GM12878 (cell line): ENCODE results near the gene DLX6. TPM values are rescaled to one million over a fixed set of nuclear protein-coding genes. Genes with fewer than 3 reads are reported as not detected.

ENCODE experiments used
- BACH1 ChIP-seq: fragments of 450-650 bp; IDR thresholded peaks from 2 replicates; pipeline ENCODE4 v1.6.1; 2017; ENCODE audit warnings: mild to moderate bottlenecking, borderline replicate concordance
- EGR1 ChIP-seq, 2 experiments: IDR thresholded peaks; 1 replicate in 1 of 2; 2 replicates in 1 of 2; pipeline ENCODE4 v1.6.1; 2011 to 2012; ENCODE audit warnings: low read depth in 2 of 2, low read length in 2 of 2, borderline replicate concordance in 1 of 2, mild to moderate bottlenecking in 1 of 2, moderate library complexity in 1 of 2
- FOS ChIP-seq: IDR thresholded peaks from 3 replicates; pipeline ENCODE4 v1.6.1; 2011; ENCODE audit warnings: borderline replicate concordance; ENCODE audit not compliant: insufficient read length; ENCODE audit errors: extremely low read depth
- NFIC ChIP-seq: IDR thresholded peaks from 2 replicates; pipeline ENCODE4 v1.6.1; 2012; ENCODE audit warnings: low read depth, mild to moderate bottlenecking, inconsistent platforms, low read length, moderate library complexity
- NR2F1 ChIP-seq: fragments of 450-650 bp; conservative IDR thresholded peaks from 2 replicates; pipeline ENCODE4 v1.6.1; 2017; ENCODE audit warnings: mild to moderate bottlenecking
- TAF1 ChIP-seq: IDR thresholded peaks from 2 replicates; pipeline ENCODE4 v1.6.1; 2011; ENCODE audit warnings: mild to moderate bottlenecking, low read depth, low read length, borderline replicate concordance
- ZBTB4 ChIP-seq: fragments of 450-650 bp; formaldehyde crosslinking; IDR thresholded peaks from 2 replicates; pipeline ENCODE4 v1.4.0; 2022; ENCODE audit warnings: mild to moderate bottlenecking, moderate library complexity
- ZNF687 ChIP-seq: fragments of 450-650 bp; IDR thresholded peaks from 2 replicates; pipeline ENCODE4 v1.6.1; 2017; ENCODE audit warnings: mild to moderate bottlenecking, moderate library complexity
- polyA plus RNA-seq, 11 experiments: library from polyadenylated mRNA; depleted of rRNA in 4 of 11; unstranded in 6 of 11; stranded (reverse) in 5 of 11; fragments of >200 nt; fragmentation: Nextera tagmentation in 4 of 11; fragmentation: Illumina TruSeq in 1 of 11; extraction: Ambion mirVana in 4 of 11; extraction: Trizol in 1 of 11; gene quantifications; 1 replicate in 1 of 11; 2 replicates in 10 of 11; pipeline versions ENCODE4 v1.2.1 to v1.2.3, GENCODE V29; 2011 to 2016; ENCODE audit warnings: inconsistent platforms in 2 of 11, missing spikeins in 2 of 11, low read depth in 1 of 11
- total RNA-seq, 4 experiments: library from RNA; depleted of rRNA in 3 of 4; stranded (reverse); fragments of >200 nt in 3 of 4; fragmentation: Illumina TruSeq in 1 of 4; extraction: Trizol in 1 of 4; gene quantifications; 2 replicates each; pipeline versions ENCODE4 v1.2.1 to v1.2.3, GENCODE V29; 2013 to 2021
- TF ChIP-seq, protein P1 (sequence below): fragments of 450-650 bp; IDR thresholded peaks from 2 replicates; pipeline ENCODE4 v1.6.1; 2017; ENCODE audit warnings: mild to moderate bottlenecking, moderate library complexity
- TF ChIP-seq, protein P2 (sequence below): fragments of 450-650 bp; IDR thresholded peaks from 2 replicates; pipeline ENCODE4 v1.6.1; 2016; ENCODE audit warnings: mild to moderate bottlenecking, moderate library complexity, borderline replicate concordance

DLX6 gene
- total and polyA plus RNA-seq, 10 of the 15 experiments (the other 5 are each of a cell fraction or from before 2014, with no cell fraction given): not detected

- TF ChIP-seq, protein P1, sequence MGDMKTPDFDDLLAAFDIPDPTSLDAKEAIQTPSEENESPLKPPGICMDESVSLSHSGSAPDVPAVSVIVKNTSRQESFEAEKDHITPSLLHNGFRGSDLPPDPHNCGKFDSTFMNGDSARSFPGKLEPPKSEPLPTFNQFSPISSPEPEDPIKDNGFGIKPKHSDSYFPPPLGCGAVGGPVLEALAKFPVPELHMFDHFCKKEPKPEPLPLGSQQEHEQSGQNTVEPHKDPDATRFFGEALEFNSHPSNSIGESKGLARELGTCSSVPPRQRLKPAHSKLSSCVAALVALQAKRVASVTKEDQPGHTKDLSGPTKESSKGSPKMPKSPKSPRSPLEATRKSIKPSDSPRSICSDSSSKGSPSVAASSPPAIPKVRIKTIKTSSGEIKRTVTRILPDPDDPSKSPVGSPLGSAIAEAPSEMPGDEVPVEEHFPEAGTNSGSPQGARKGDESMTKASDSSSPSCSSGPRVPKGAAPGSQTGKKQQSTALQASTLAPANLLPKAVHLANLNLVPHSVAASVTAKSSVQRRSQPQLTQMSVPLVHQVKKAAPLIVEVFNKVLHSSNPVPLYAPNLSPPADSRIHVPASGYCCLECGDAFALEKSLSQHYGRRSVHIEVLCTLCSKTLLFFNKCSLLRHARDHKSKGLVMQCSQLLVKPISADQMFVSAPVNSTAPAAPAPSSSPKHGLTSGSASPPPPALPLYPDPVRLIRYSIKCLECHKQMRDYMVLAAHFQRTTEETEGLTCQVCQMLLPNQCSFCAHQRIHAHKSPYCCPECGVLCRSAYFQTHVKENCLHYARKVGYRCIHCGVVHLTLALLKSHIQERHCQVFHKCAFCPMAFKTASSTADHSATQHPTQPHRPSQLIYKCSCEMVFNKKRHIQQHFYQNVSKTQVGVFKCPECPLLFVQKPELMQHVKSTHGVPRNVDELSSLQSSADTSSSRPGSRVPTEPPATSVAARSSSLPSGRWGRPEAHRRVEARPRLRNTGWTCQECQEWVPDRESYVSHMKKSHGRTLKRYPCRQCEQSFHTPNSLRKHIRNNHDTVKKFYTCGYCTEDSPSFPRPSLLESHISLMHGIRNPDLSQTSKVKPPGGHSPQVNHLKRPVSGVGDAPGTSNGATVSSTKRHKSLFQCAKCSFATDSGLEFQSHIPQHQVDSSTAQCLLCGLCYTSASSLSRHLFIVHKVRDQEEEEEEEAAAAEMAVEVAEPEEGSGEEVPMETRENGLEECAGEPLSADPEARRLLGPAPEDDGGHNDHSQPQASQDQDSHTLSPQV: no peak
- TF ChIP-seq, protein P2, sequence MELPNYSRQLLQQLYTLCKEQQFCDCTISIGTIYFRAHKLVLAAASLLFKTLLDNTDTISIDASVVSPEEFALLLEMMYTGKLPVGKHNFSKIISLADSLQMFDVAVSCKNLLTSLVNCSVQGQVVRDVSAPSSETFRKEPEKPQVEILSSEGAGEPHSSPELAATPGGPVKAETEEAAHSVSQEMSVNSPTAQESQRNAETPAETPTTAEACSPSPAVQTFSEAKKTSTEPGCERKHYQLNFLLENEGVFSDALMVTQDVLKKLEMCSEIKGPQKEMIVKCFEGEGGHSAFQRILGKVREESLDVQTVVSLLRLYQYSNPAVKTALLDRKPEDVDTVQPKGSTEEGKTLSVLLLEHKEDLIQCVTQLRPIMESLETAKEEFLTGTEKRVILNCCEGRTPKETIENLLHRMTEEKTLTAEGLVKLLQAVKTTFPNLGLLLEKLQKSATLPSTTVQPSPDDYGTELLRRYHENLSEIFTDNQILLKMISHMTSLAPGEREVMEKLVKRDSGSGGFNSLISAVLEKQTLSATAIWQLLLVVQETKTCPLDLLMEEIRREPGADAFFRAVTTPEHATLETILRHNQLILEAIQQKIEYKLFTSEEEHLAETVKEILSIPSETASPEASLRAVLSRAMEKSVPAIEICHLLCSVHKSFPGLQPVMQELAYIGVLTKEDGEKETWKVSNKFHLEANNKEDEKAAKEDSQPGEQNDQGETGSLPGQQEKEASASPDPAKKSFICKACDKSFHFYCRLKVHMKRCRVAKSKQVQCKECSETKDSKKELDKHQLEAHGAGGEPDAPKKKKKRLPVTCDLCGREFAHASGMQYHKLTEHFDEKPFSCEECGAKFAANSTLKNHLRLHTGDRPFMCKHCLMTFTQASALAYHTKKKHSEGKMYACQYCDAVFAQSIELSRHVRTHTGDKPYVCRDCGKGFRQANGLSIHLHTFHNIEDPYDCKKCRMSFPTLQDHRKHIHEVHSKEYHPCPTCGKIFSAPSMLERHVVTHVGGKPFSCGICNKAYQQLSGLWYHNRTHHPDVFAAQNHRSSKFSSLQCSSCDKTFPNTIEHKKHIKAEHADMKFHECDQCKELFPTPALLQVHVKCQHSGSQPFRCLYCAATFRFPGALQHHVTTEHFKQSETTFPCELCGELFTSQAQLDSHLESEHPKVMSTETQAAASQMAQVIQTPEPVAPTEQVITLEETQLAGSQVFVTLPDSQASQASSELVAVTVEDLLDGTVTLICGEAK: no peak
- TF ChIP-seq NR2F1 (no peak), ZBTB4 (no peak), ZNF687 (no peak), BACH1 (no peak), EGR1 (IDR thresholded peaks at IDR 0.05; ENCODE audit: borderline replicate concordance in 1 of 2, low read depth in 2 of 2, low read length in 2 of 2) (no peak), NFIC (no peak), TAF1 (no peak), FOS (no peak)
These were observed 15.5 kb upstream of the DLX6 start (continued) for GRCh38 chr7:96989859-96990317.
